SU-DHL-6 (cell line): Measurements from ENCODE around the gene IGFBP4.

Experiments used
- H2AFZ ChIP-seq: fragments of 200-600 bp; sonication (generic); 2 replicates; pipeline ENCODE4 v1.6.1; 2014; ENCODE audit warnings: low read depth, mild to moderate bottlenecking, moderate library complexity, mixed read lengths, antibody characterized with exemption, low read length; ENCODE audit not compliant: severe bottlenecking
- H3F3A ChIP-seq: fragments of 200-600 bp; shearing (Covaris generic); 2 replicates; pipeline ENCODE4 v1.6.0; 2016; ENCODE audit warnings: antibody characterized with exemption, mild to moderate bottlenecking; ENCODE audit not compliant: insufficient read depth
- H3K27ac ChIP-seq: fragments of 200-600 bp; sonication (generic); 2 replicates; pipeline ENCODE4 v1.5.1; 2016; ENCODE audit warnings: low read depth, mild to moderate bottlenecking, low read length, moderate library complexity, mixed read lengths
- H3K27me3 ChIP-seq: fragments of 200-600 bp; sonication (generic), shearing (Covaris generic); 2 replicates; pipeline ENCODE4 v1.6.0; 2014; ENCODE audit warnings: mild to moderate bottlenecking, low read length
- H3K36me3 ChIP-seq: fragments of 200-600 bp; sonication (generic); 2 replicates; pipeline ENCODE4 v1.6.1; 2014; ENCODE audit warnings: mild to moderate bottlenecking, low read length, mixed read lengths
- H3K4me2 ChIP-seq: fragments of 300-600, 200-600 bp; shearing (Covaris generic), sonication (generic); 2 replicates; pipeline ENCODE4 v1.6.0; 2014; ENCODE audit warnings: low read length, low read depth, mild to moderate bottlenecking; ENCODE audit not compliant: poor library complexity, severe bottlenecking
- H3K4me3 ChIP-seq: fragments of 200-600 bp; sonication (generic); 2 replicates; pipeline ENCODE4 v1.5.1; 2014; ENCODE audit warnings: antibody characterized with exemption, low read length, mild to moderate bottlenecking, mixed read lengths; ENCODE audit not compliant: insufficient read depth, poor library complexity, severe bottlenecking
- H3K79me2 ChIP-seq: fragments of 200-600 bp; sonication (generic); 2 replicates; pipeline ENCODE4 v1.6.1; 2014; ENCODE audit warnings: mild to moderate bottlenecking, low read length, moderate library complexity; ENCODE audit not compliant: insufficient read depth
- H3K9ac ChIP-seq: fragments of 200-600 bp; sonication (generic); 2 replicates; pipeline ENCODE4 v1.7.0; 2014; ENCODE audit warnings: mild to moderate bottlenecking, low read length
- H3K9me2 ChIP-seq: fragments of 200-600 bp; sonication (generic); replicated peaks from 2 replicates; pipeline ENCODE4 v1.6.1; 2014; ENCODE audit warnings: low read length; ENCODE audit not compliant: insufficient read depth
- H3K9me3 ChIP-seq: fragments of 200-600 bp; sonication (generic); 2 replicates; pipeline ENCODE4 v1.6.1; 2014; ENCODE audit warnings: low read length, mixed read lengths; ENCODE audit not compliant: insufficient read depth
- H4K20me1 ChIP-seq: fragments of 200-600 bp; sonication (generic); 2 replicates; pipeline ENCODE4 v1.6.1; 2014; ENCODE audit warnings: low read depth, mild to moderate bottlenecking, antibody characterized with exemption, low read length, moderate library complexity, mixed read lengths
- EZH2phosphoT487 ChIP-seq: fragments of 200-600 bp; sonication (generic), shearing (Covaris generic); conservative IDR thresholded peaks from 2 replicates; pipeline ENCODE4 v1.6.1; 2018; ENCODE audit warnings: mild to moderate bottlenecking, antibody characterized with exemption, low read length, moderate library complexity, mixed read lengths
- TF ChIP-seq, protein P1 (sequence below): fragments of 200-600 bp; sonication (generic); IDR thresholded peaks from one replicate; pipeline ENCODE4 v1.5.1; 2017; ENCODE audit warnings: antibody characterized with exemption, mild to moderate bottlenecking, low read length, moderate library complexity; ENCODE audit not compliant: insufficient read depth, poor library complexity, severe bottlenecking

Gene IGFBP4

DNA sequence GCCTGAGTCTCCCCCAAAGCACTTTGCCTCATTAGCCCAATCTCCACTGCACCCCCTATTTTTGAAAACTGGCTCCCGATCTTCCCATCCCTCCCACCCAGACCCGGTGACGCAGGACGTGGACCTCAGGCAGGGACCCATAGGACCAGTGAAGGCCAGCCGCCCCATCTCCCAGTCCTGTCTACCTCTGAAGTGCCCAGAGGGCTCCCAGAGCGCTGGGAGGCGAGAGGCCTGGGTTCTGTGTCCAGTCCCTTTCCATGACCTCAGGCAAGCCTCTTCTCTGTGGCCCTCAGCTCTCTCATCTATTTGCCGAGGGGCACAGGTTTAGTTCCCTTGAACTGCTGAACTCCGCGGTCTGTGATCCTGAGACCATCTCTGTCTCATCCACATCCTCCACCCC, 57.5 kb downstream of the IGFBP4 start:
- Histone ChIP-seq H3K36me3 (no peaks in the 10 kb centered on the region), H3K9me3 (no peaks in the 10 kb centered on the region), H4K20me1 (no peaks in the 10 kb centered on the region), H3K27me3 (no peaks in the 10 kb centered on the region), H3F3A (no peaks in the 10 kb centered on the region), H3K4me3 (no peak overlapping the region), H3K27ac (no peak overlapping the region), H3K79me2 (no peaks in the 10 kb centered on the region), H3K9ac (no peak overlapping the region), H2AFZ (no peak overlapping the region), H3K9me2 (no peaks in the 10 kb centered on the region), H3K4me2 (no peak overlapping the region)
- TF ChIP-seq, protein P1, sequence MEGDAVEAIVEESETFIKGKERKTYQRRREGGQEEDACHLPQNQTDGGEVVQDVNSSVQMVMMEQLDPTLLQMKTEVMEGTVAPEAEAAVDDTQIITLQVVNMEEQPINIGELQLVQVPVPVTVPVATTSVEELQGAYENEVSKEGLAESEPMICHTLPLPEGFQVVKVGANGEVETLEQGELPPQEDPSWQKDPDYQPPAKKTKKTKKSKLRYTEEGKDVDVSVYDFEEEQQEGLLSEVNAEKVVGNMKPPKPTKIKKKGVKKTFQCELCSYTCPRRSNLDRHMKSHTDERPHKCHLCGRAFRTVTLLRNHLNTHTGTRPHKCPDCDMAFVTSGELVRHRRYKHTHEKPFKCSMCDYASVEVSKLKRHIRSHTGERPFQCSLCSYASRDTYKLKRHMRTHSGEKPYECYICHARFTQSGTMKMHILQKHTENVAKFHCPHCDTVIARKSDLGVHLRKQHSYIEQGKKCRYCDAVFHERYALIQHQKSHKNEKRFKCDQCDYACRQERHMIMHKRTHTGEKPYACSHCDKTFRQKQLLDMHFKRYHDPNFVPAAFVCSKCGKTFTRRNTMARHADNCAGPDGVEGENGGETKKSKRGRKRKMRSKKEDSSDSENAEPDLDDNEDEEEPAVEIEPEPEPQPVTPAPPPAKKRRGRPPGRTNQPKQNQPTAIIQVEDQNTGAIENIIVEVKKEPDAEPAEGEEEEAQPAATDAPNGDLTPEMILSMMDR: no peak
- TF ChIP-seq EZH2phosphoT487: no peak

DNA sequence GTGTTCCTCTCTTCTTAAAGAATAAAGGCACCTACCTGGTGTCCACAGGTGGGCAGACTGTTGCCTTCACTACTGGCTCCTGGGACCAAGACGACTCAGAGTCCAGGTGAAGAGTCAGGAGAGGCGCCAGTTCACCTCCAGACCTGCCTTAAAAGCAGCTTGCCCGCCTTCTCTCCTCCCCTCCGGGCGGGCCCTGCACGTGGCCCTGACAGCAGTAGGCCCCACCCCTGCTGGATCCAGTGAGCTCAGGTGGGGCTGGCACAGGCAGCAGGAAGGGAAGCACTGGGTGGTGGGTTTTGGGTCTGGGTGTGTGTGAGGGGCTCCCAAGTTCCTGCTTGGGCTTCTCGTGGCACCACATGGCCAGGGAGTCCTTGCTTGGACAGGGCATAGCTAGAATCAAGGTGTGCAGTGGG, 58.3 kb downstream of the IGFBP4 start, which contains the start of gene TNS4:
TNS4 (minus strand) TSS at position 125 of the 413 bp plus-strand sequence. CDS start 5,198 bp downstream, outside the sequence.
- H3K27ac ChIP-seq: no peak within 1 kb of the TSS
- TF ChIP-seq, protein P1: no peak
- no peaks in the 10 kb centered on the region for H4K20me1 ChIP-seq
- H3K4me2 ChIP-seq: no peak within 1 kb of the TSS
- H2AFZ ChIP-seq: no peak within 1 kb of the TSS
- no peaks in the 10 kb centered on the region for H3K79me2 ChIP-seq
- H3K9me3 ChIP-seq: no peaks in the 10 kb centered on the region
- no peaks in the 10 kb centered on the region for H3K9me2 ChIP-seq
- H3K36me3 ChIP-seq: no peaks in the 10 kb centered on the region
- H3K4me3 ChIP-seq: no peak within 1 kb of the TSS
- H3F3A ChIP-seq: no peaks in the 10 kb centered on the region
- no peaks in the 10 kb centered on the region for H3K27me3 ChIP-seq
- no peak within 1 kb of the TSS for H3K9ac ChIP-seq

DNA sequence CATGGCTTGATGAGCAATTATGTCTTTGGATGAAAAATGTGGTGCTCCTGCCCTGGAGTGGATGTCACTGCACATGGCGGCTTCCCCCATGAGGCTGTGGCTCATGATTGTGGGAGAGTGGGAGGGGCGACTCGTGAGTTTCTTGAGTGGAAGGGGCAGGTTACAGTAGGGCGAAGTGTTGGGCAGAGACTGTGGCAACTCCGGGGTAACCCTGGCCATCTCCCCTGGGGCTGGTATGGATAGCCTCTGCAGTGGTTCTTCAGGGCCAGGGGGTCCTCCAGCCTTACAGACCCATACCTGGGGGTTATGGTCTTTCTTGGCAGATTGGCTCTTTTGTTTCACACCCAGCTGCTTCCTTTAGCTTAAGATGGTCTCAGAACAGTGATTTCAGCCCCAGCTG, 59.5 kb downstream of the IGFBP4 start:
- H3K4me2 ChIP-seq: no peak overlapping the region
- TF ChIP-seq EZH2phosphoT487: no peak
- TF ChIP-seq, protein P1: no peak
- H3K4me3 ChIP-seq: no peak overlapping the region
- no peak overlapping the region for H3K27ac ChIP-seq
- no peaks in the 10 kb centered on the region for H3K9me3 ChIP-seq
- H3K9ac ChIP-seq: no peak overlapping the region
- no peaks in the 10 kb centered on the region for H3K9me2 ChIP-seq
- H3K27me3 ChIP-seq: no peaks in the 10 kb centered on the region
- no peaks in the 10 kb centered on the region for H3K36me3 ChIP-seq
- H3F3A ChIP-seq: no peaks in the 10 kb centered on the region
- H3K79me2 ChIP-seq: no peaks in the 10 kb centered on the region
- no peak overlapping the region for H2AFZ ChIP-seq
- no peaks in the 10 kb centered on the region for H4K20me1 ChIP-seq
